Medulla oblongata (tissue), 1 donor: Measurements from ENCODE around the gene CAMK2B.

Experiments used
- DNase-seq: peaks from one replicate; pipeline ENCODE4 v3.0.0-alpha.2; 2015; ENCODE audit errors: extremely low spot score

CAMK2B gene

GRCh38 chr7:44275957-44276570 lies 49.3 kb downstream of the CAMK2B start:
- peak; percentile 15 for DNase-seq

GRCh38 chr7:44275146-44275545 lies 50.2 kb downstream of the CAMK2B start:
- DNase-seq = no peak

- DNase-seq = no peak
Observed at GRCh38 chr7:44274623-44274975, 50.8 kb downstream of the CAMK2B start.

GRCh38 chr7:44273681-44274622 lies 51.4 kb downstream of the CAMK2B start:
- no peak for DNase-seq

GRCh38 chr7:44272981-44273380 lies 52.4 kb downstream of the CAMK2B start:
- DNase-seq = peak; percentile 45

GRCh38 chr7:44272456-44272855 lies 52.9 kb downstream of the CAMK2B start:
- DNase-seq = no peak

- DNase-seq = no peak
Observed at GRCh38 chr7:44269943-44270493, 55.4 kb downstream of the CAMK2B start.

- no peak for DNase-seq
Observed at GRCh38 chr7:44269417-44269816, 56.0 kb downstream of the CAMK2B start.

- no peak for DNase-seq
Observed at GRCh38 chr7:44268671-44269070, 56.7 kb downstream of the CAMK2B start.

GRCh38 chr7:44267719-44268421 lies 57.5 kb downstream of the CAMK2B start:
- no peak for DNase-seq

GRCh38 chr7:44267178-44267577 lies 58.2 kb downstream of the CAMK2B start:
- no peak for DNase-seq

GRCh38 chr7:44266526-44266925 lies 58.9 kb downstream of the CAMK2B start:
- DNase-seq = no peak

- no peak for DNase-seq
Observed at GRCh38 chr7:44265728-44266127, 59.7 kb downstream of the CAMK2B start.

- no peak for DNase-seq
Observed at GRCh38 chr7:44264221-44264931, 61.0 kb downstream of the CAMK2B start.

GRCh38 chr7:44263326-44264082 lies 61.9 kb downstream of the CAMK2B start:
- no peak for DNase-seq

GRCh38 chr7:44262031-44262430 lies 63.4 kb downstream of the CAMK2B start:
- DNase-seq = no peak

- DNase-seq = no peak
Observed at GRCh38 chr7:44261240-44261639, 64.2 kb downstream of the CAMK2B start.

- DNase-seq = peak; percentile 48
Observed at GRCh38 chr7:44259547-44260457, 65.6 kb downstream of the CAMK2B start.

GRCh38 chr7:44258865-44259546 lies 66.4 kb downstream of the CAMK2B start:
- DNase-seq = no peak
